GM12878 (cell line): ENCODE results near the gene USH2A. TPM values are rescaled to one million over a fixed set of nuclear protein-coding genes. Genes with fewer than 3 reads are reported as not detected.

Experiments used
- ATAC-seq: fragments of 200-7000 bp; cut with Tn5 transposase; 3 replicates; pipeline ENCODE4 v1.9.1; 2020; ENCODE audit warnings: mild to moderate bottlenecking, moderate library complexity
- BruUV-seq: library from RNA; stranded (reverse); fragments of 400-500 nt; replicated peaks from 2 replicates; lab custom pipeline; 2021; lab: Mats Ljungman, UMichigan
- CTCF ChIA-PET: fragments of 300-600 bp; sonication (Branson Sonifier 250); formaldehyde crosslinking; extraction: SDS; loops from one replicate; lab custom pipeline; 2021; ENCODE audit warnings: inconsistent platforms; lab: Yijun Ruan, JAX
- POLR2A ChIA-PET: fragments of 350-600 bp; formaldehyde crosslinking; extraction: SDS; loops from one replicate; lab custom pipeline; 2021; ENCODE audit warnings: inconsistent platforms; lab: Charles Lee
- RAD21 ChIA-PET: fragments of 300-600 bp; sonication (Branson Sonifier 250); formaldehyde crosslinking; loops from one replicate; lab custom pipeline; 2023; ENCODE audit warnings: antibody characterized with exemption; ENCODE audit not compliant: unreplicated experiment; lab: Charles Lee
- SMC1A ChIA-PET: fragments of 300-600 bp; sonication (Branson Sonifier 250); formaldehyde crosslinking; loops from one replicate; lab custom pipeline; 2023; ENCODE audit not compliant: unreplicated experiment, uncharacterized antibody; lab: Charles Lee
- DNase-seq: peaks from one replicate; pipeline ENCODE4 v3.0.0-alpha.2; 2011; ENCODE audit warnings: low read depth, low spot score
- FAIRE-seq: peaks from 3 replicates; lab custom pipeline; 2011; peaks lifted over from hg19 to GRCh38; lab: Jason Lieb, UNC
- H2AFZ ChIP-seq: 2 replicates; pipeline ENCODE4 v1.6.0; 2011; ENCODE audit warnings: low read depth, low read length, control low read depth; ENCODE audit not compliant: control insufficient read depth
- H3K27ac ChIP-seq: 2 replicates; pipeline ENCODE4 v1.5.1; 2011; ENCODE audit warnings: control low read depth; ENCODE audit not compliant: control insufficient read depth, insufficient read depth
- H3K27me3 ChIP-seq, 2 experiments: replicated peaks in 1 of 2; 2 replicates each; pipeline versions ENCODE4 v1.6.0 to v1.6.1; 2011; ENCODE audit warnings: low read length in 1 of 2; ENCODE audit not compliant: control insufficient read depth in 2 of 2, insufficient read depth in 2 of 2
- H3K36me3 ChIP-seq, 2 experiments: 2 replicates each; pipeline ENCODE4 v1.5.1; 2011; ENCODE audit warnings: low read length in 1 of 2; ENCODE audit not compliant: control insufficient read depth in 2 of 2, insufficient read depth in 2 of 2
- H3K4me1 ChIP-seq: 2 replicates; pipeline ENCODE4 v1.6.1; 2011; ENCODE audit warnings: mild to moderate bottlenecking, low read length, moderate library complexity, mixed read lengths; ENCODE audit not compliant: control insufficient read depth, insufficient read depth
- H3K4me2 ChIP-seq: 2 replicates; pipeline ENCODE4 v1.6.0; 2011; ENCODE audit warnings: control low read depth; ENCODE audit not compliant: control insufficient read depth, insufficient read depth
- H3K4me3 ChIP-seq: fragments of 200-600 bp; sonication (generic); 2 replicates; pipeline ENCODE4 v1.5.1; 2016
- H3K79me2 ChIP-seq: 2 replicates; pipeline ENCODE4 v1.6.0; 2011; ENCODE audit warnings: low read length; ENCODE audit not compliant: control insufficient read depth, insufficient read depth
- H3K9ac ChIP-seq: 2 replicates; pipeline ENCODE4 v1.8.0; 2011; ENCODE audit warnings: low read length, control low read depth, mixed read lengths; ENCODE audit not compliant: control insufficient read depth, insufficient read depth
- H3K9me3 ChIP-seq: replicated peaks from 3 replicates; pipeline ENCODE4 v1.5.1; 2011; ENCODE audit warnings: mild to moderate bottlenecking, low read length; ENCODE audit not compliant: control insufficient read depth, insufficient read depth
- H4K20me1 ChIP-seq: 2 replicates; pipeline ENCODE4 v1.6.0; 2011; ENCODE audit not compliant: control insufficient read depth, insufficient read depth
- BHLHE40 ChIP-seq, 2 experiments: fragments of 450-650 bp in 1 of 2; IDR thresholded peaks; 2 replicates each; pipeline ENCODE4 v1.6.1; 2011 to 2017; ENCODE audit warnings: low read depth in 2 of 2, borderline replicate concordance in 1 of 2, improper control_type of control experiment in 1 of 2, low read length in 1 of 2, mild to moderate bottlenecking in 1 of 2
- CBX3 ChIP-seq: fragments of 200-600 bp; sonication (generic); IDR thresholded peaks from 2 replicates; pipeline ENCODE4 v1.6.1; 2016; ENCODE audit warnings: low read depth, borderline replicate concordance
- CHD2 ChIP-seq: IDR thresholded peaks from 2 replicates; pipeline ENCODE4 v1.6.1; 2011; ENCODE audit warnings: low read depth, low read length, improper control_type of control experiment, borderline replicate concordance
- CTCF ChIP-seq, 3 experiments: IDR thresholded peaks in 2 of 3; conservative IDR thresholded peaks in 1 of 3; 2 replicates each; pipeline ENCODE4 v1.5.1; 2011; ENCODE audit warnings: low read depth in 3 of 3, low read length in 3 of 3, mild to moderate bottlenecking in 3 of 3, control low read depth in 2 of 3, moderate library complexity in 2 of 3, inconsistent platforms in 1 of 3, mixed read lengths in 1 of 3; ENCODE audit not compliant: control insufficient read depth in 2 of 3, insufficient read depth in 1 of 3; ENCODE audit errors: extremely low read depth in 1 of 3
- ESRRA ChIP-seq: IDR thresholded peaks from 2 replicates; pipeline ENCODE4 v1.6.1; 2012; ENCODE audit warnings: mild to moderate bottlenecking, low read length, improper control_type of control experiment
- FOXK2 ChIP-seq: fragments of 450-650 bp; IDR thresholded peaks from 2 replicates; pipeline ENCODE4 v1.6.1; 2017; ENCODE audit warnings: mild to moderate bottlenecking, moderate library complexity
- GABPA ChIP-seq: IDR thresholded peaks from 2 replicates; pipeline ENCODE4 v1.6.1; 2014; ENCODE audit warnings: antibody characterized with exemption, low read depth, mild to moderate bottlenecking, inconsistent platforms
- MTA2 ChIP-seq: fragments of 450-650 bp; IDR thresholded peaks from 2 replicates; pipeline ENCODE4 v1.6.1; 2016; ENCODE audit warnings: low read depth, mild to moderate bottlenecking, moderate library complexity
- NR2C2 ChIP-seq: IDR thresholded peaks from 2 replicates; pipeline ENCODE4 v1.6.1; 2011; ENCODE audit warnings: borderline replicate concordance, low read depth; ENCODE audit not compliant: control insufficient read depth, insufficient read length
- PML ChIP-seq: IDR thresholded peaks from 2 replicates; pipeline ENCODE4 v1.6.1; 2012; ENCODE audit warnings: low read length, inconsistent platforms
- ZNF217 ChIP-seq: fragments of 450-650 bp; IDR thresholded peaks from 2 replicates; pipeline ENCODE4 v1.6.1; 2017; ENCODE audit warnings: antibody characterized with exemption, mild to moderate bottlenecking
- ZZZ3 ChIP-seq: IDR thresholded peaks from 2 replicates; pipeline ENCODE4 v1.6.1; 2011; ENCODE audit warnings: low read depth; ENCODE audit not compliant: control insufficient read depth, insufficient read length
- WGBS: methylation state at CpG from one replicate; pipeline ENCODE4 v1.1.6; 2016; ENCODE audit warnings: low lambda C conversion rate; ENCODE audit not compliant: insufficient replicate concordance, insufficient coverage; ENCODE audit errors: missing lambda C conversion rate; 5-methylcytosine and 5-hydroxymethylcytosine counted together
- in situ Hi-C: fragments of 300-500 bp; cut with MboI; formaldehyde crosslinking; loops from 9 replicates; pipeline ENCODE4 v1.14.3; 2018; ENCODE audit warnings: mixed read lengths
- intact Hi-C: fragments of 100-400 bp; cut with micrococcal nuclease; formaldehyde crosslinking; loops from one replicate; pipeline ENCODE4 v1.14.2; 2022; ENCODE audit not compliant: unreplicated experiment
- polyA plus RNA-seq, 11 experiments: library from polyadenylated mRNA; depleted of rRNA in 4 of 11; unstranded in 6 of 11; stranded (reverse) in 5 of 11; fragments of >200 nt; fragmentation: Nextera tagmentation in 4 of 11; fragmentation: Illumina TruSeq in 1 of 11; extraction: Ambion mirVana in 4 of 11; extraction: Trizol in 1 of 11; gene quantifications; 1 replicate in 1 of 11; 2 replicates in 10 of 11; pipeline versions ENCODE4 v1.2.1 to v1.2.3, GENCODE V29; 2011 to 2016; ENCODE audit warnings: inconsistent platforms in 2 of 11, missing spikeins in 2 of 11, low read depth in 1 of 11
- total RNA-seq, 4 experiments: library from RNA; depleted of rRNA in 3 of 4; stranded (reverse); fragments of >200 nt in 3 of 4; fragmentation: Illumina TruSeq in 1 of 4; extraction: Trizol in 1 of 4; gene quantifications; 2 replicates each; pipeline versions ENCODE4 v1.2.1 to v1.2.3, GENCODE V29; 2013 to 2021
- TF ChIP-seq, protein P1 (sequence below): fragments of 450-650 bp; formaldehyde crosslinking; IDR thresholded peaks from 2 replicates; pipeline ENCODE4 v1.4.0; 2022; ENCODE audit warnings: mild to moderate bottlenecking, moderate library complexity
- TF ChIP-seq, protein P2 (sequence below): fragments of 450-650 bp; conservative IDR thresholded peaks from 2 replicates; pipeline ENCODE4 v1.6.1; 2017; ENCODE audit warnings: mild to moderate bottlenecking, moderate library complexity
- TF ChIP-seq, protein P3 (sequence below): IDR thresholded peaks from 2 replicates; pipeline ENCODE4 v1.6.1; 2012; ENCODE audit warnings: low read depth, low read length, improper control_type of control experiment

Gene USH2A
- total and polyA plus RNA-seq, 10 of the 15 experiments (the other 5 are each of a cell fraction or from before 2014, with no cell fraction given), result under 0.01 to 0.20 (median 0.01) TPM; not detected in 2

DNA sequence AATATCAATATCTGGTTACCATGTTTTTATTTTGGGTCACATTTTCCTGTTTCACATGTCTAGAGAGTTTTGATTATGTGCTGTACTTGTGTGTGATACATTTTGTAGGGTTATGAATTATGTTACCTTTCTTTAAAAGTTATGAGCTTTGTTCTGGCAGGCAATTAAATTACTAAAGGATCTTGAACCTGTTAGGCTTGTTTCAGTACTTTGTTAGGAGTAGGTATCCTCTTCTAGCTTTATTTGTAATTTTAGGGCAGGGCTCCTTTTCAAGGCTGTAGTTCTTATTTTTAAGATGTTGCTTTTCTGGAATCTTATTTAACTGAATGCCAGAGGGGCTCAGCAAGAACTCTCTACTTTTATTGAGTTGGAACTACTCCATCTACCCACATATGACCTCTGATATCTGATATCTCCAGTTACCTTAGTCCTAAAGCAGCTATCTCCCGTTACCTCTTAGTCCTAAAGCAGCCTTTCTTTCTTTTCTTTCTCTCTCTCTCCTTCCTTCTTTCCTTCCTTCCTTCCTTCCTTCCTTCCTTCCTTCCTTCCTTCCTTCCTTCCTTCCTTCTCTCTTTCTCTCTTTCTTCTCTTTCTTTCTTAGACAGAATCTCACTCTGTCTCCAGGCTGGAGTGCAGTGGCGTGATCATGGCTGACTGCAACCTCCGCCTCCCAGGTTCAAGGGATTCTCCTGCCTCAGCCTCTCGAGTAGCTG, 832.3 kb downstream of the USH2A start:
- FAIRE-seq (no peak), DNase-seq (no peak), ATAC-seq (no peak)
- ChIA-PET POLR2A (interaction anchor here (0.7 kb wide), 1 partner anchor 40 kb away, joined by 3 read pairs; no protein-coding TSS in a partner anchor), RAD21 (interaction anchor here (0.9 kb wide), 1 partner anchor 13 kb away, joined by 4 read pairs; no protein-coding TSS in a partner anchor), SMC1A (interaction anchor here (0.7 to 3.1 kb wide), 4 partner anchors 11 to 655 kb away, joined by 3 to 13 read pairs (median 3); no protein-coding TSS in a partner anchor), CTCF (interaction anchor here (0.7 to 1.3 kb wide), 2 partner anchors 11 to 14 kb away, joined by 3 to 7 read pairs; no protein-coding TSS in a partner anchor)
- 80% methylated on average over 4 of the region's 4 CpGs for WGBS
- H3K4me1 ChIP-seq, result no peaks in the 10 kb centered on the region
- no peaks in the 10 kb centered on the region for H3K9me3 ChIP-seq
- no peak overlapping the region for H3K27ac ChIP-seq
- intact Hi-C loops (no loop called here), in situ Hi-C loops (no loop called here)
- H3K27me3 ChIP-seq, result no peaks in the 10 kb centered on the region
- H3K4me2 ChIP-seq, result no peak overlapping the region
- H2AFZ ChIP-seq, result no peak overlapping the region
- no peaks in the 10 kb centered on the region for H3K36me3 ChIP-seq
- H3K9ac ChIP-seq, result no peak overlapping the region
- BruUV-seq, result no TSS peak
- H3K79me2 ChIP-seq, result no peaks in the 10 kb centered on the region
- no peaks in the 10 kb centered on the region for H4K20me1 ChIP-seq
- H3K4me3 ChIP-seq, result no peak overlapping the region
- TF ChIP-seq CHD2, result no peak
- TF ChIP-seq PML, result no peak
- TF ChIP-seq, protein P1, sequence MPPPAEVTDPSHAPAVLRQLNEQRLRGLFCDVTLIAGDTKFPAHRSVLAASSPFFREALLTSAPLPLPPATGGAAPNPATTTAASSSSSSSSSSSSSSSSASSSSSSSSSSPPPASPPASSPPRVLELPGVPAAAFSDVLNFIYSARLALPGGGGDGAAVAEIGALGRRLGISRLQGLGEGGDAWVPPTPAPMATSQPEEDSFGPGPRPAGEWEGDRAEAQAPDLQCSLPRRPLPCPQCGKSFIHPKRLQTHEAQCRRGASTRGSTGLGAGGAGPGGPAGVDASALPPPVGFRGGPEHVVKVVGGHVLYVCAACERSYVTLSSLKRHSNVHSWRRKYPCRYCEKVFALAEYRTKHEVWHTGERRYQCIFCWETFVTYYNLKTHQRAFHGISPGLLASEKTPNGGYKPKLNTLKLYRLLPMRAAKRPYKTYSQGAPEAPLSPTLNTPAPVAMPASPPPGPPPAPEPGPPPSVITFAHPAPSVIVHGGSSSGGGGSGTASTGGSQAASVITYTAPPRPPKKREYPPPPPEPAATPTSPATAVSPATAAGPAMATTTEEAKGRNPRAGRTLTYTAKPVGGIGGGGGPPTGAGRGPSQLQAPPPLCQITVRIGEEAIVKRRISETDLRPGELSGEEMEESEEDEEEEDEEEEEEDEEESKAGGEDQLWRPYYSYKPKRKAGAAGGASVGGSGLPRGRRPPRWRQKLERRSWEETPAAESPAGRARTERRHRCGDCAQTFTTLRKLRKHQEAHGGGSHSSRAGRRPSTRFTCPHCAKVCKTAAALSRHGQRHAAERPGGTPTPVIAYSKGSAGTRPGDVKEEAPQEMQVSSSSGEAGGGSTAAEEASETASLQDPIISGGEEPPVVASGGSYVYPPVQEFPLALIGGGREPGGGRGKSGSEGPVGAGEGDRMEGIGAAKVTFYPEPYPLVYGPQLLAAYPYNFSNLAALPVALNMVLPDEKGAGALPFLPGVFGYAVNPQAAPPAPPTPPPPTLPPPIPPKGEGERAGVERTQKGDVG (CRISPR knock-in tag), result no peak
- TF ChIP-seq CBX3, result no peak
- TF ChIP-seq CTCF (IDR thresholded peaks at IDR 0.05 in 2 of 3, conservative IDR thresholded peaks at IDR 0.05 in 1 of 3; ENCODE audit: control insufficient read depth in 2 of 3, extremely low read depth in 1 of 3, insufficient read depth in 1 of 3, low read depth in 3 of 3, low read length in 3 of 3), result no peak
- no peak for TF ChIP-seq GABPA
- TF ChIP-seq ZNF217, result no peak
- no peak for TF ChIP-seq NR2C2
- TF ChIP-seq, protein P2, sequence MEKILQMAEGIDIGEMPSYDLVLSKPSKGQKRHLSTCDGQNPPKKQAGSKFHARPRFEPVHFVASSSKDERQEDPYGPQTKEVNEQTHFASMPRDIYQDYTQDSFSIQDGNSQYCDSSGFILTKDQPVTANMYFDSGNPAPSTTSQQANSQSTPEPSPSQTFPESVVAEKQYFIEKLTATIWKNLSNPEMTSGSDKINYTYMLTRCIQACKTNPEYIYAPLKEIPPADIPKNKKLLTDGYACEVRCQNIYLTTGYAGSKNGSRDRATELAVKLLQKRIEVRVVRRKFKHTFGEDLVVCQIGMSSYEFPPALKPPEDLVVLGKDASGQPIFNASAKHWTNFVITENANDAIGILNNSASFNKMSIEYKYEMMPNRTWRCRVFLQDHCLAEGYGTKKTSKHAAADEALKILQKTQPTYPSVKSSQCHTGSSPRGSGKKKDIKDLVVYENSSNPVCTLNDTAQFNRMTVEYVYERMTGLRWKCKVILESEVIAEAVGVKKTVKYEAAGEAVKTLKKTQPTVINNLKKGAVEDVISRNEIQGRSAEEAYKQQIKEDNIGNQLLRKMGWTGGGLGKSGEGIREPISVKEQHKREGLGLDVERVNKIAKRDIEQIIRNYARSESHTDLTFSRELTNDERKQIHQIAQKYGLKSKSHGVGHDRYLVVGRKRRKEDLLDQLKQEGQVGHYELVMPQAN, result no peak
- TF ChIP-seq FOXK2, result no peak
- no peak for TF ChIP-seq MTA2
- TF ChIP-seq ZZZ3, result no peak
- TF ChIP-seq, protein P3, sequence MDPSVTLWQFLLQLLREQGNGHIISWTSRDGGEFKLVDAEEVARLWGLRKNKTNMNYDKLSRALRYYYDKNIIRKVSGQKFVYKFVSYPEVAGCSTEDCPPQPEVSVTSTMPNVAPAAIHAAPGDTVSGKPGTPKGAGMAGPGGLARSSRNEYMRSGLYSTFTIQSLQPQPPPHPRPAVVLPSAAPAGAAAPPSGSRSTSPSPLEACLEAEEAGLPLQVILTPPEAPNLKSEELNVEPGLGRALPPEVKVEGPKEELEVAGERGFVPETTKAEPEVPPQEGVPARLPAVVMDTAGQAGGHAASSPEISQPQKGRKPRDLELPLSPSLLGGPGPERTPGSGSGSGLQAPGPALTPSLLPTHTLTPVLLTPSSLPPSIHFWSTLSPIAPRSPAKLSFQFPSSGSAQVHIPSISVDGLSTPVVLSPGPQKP, result no peak
- no peak for TF ChIP-seq ESRRA
- TF ChIP-seq BHLHE40 (IDR thresholded peaks at IDR 0.05; ENCODE audit: borderline replicate concordance in 1 of 2, low read depth in 2 of 2, low read length in 1 of 2), result no peak
